ENCODE data around the gene C11orf71. TPM values are rescaled to one million over a fixed set of nuclear protein-coding genes. Genes with fewer than 3 reads are reported as not detected.

Gene C11orf71, protein sequence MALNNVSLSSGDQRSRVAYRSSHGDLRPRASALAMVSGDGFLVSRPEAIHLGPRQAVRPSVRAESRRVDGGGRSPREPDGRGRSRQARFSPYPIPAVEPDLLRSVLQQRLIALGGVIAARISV
- 2.3 and 2.9 TPM in 2 replicates for total RNA-seq

DNA sequence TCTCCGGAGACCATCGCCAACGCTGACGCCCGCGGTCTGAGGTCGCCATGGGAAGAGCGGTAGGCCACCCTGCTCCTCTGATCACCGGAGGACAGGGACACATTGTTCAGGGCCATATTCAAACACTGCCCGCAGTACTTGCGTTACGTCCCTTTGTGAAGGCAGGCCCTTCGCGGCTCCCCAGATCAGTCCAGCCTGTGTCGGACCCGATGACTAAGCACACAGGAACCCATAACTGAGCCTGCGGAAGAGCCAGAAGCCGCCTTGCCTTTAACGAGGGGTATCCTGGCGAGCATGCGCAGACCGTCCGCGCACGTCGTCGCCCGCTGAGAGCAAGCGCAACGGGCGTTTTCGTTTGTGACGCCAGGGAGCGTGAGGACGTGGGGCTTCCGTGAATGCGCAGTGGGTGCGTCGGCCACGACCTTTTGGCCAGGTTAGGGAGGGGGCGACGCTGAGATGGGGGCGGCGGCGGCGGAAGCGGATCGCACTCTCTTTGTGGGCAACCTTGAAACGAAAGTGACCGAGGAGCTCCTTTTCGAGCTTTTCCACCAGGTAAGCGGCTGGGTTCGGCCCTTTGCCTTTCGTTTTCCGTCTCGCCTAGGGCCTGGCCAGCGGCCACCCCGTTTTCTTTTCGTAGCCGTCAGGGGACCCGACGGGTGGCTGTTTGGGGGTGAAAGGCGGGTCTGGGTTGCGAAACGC lies at the start of gene C11orf71, which contains the start of gene RBM7:
TSS of gene C11orf71 (minus strand) at position 296 of the 699 bp plus-strand sequence. CDS start at position 116, 180 bp downstream.
TSS of gene RBM7 (plus strand) at position 451 of the 699 bp plus-strand sequence. CDS start at position 457, 6 bp downstream.

DNA sequence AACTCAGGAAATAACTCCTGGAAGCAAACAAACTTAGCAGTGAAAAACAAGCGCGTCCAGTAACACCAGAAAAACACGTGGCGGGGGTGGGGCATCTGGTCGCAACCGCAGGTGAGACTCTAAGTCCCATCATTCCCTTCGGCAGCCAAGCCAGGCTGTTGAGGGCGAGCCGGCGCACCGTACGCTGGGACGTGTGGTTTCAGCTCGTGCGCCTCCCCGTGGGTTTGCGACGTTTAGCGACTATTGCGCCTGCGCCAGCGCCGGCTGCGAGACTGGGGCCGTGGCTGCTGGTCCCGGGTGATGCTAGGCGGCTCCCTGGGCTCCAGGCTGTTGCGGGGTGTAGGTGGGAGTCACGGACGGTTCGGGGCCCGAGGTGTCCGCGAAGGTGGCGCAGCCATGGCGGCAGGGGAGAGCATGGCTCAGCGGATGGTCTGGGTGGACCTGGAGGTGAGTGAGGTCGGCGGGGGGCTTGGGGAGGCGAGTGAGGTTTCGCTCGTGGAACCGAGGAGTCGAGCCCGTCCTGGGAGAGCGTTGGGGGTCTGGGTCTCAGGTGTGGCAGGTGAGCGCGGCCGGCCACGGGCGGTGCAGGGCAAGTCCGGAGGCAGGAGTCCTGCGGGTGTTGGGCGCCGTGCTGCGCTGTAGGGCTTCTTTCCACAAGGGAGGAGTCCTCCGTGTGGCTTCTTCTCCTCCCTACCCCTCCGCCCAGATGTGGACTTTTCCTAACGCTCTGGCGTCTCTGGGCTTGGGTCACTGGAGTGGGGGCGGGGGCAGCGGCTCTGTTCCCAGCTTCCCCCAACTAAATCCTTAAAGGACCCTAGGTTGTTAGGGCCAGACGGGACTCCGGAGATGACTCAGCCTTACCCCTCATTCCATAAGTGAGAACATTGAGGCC lies 39.2 kb upstream of the C11orf71 start, which contains the start of gene REXO2:
TSS of gene REXO2 (plus strand) at position 239 of the 892 bp plus-strand sequence. CDS start at position 301, 62 bp downstream.

Other genes starting within 250 kb of the C11orf71 start
- 713 and 732 TPM in 2 replicates for gene NNMT, start 104.1 kb downstream of the C11orf71 start, total RNA-seq
- 39.3 and 43.8 TPM in 2 replicates for gene RBM7, start 155 bp upstream of the C11orf71 start, total RNA-seq
- 117 and 118 TPM in 2 replicates for gene REXO2, start 39.0 kb upstream of the C11orf71 start, total RNA-seq
- not detected in 2 replicates for gene NXPE1, start 159.4 kb upstream of the C11orf71 start, total RNA-seq
- gene NXPE4, start 195.3 kb upstream of the C11orf71 start, total RNA-seq, result not detected in 2 replicates

Data from hair follicle dermal papilla cell (primary cell).